GM21528 (cell line): ENCODE results near the gene FANCG.

ENCODE experiments used
- ATAC-seq: cut with Tn5 transposase; IDR thresholded peaks from one replicate; pipeline ENCODE4 v1.9.1; 2021; ENCODE audit warnings: mild to moderate bottlenecking, moderate library complexity; ENCODE audit not compliant: unreplicated experiment, low FRiP score

The FANCG gene

GRCh38 chr9:35027374-35027773 is 52.4 kb downstream of the FANCG start:
- no peak for ATAC-seq

GRCh38 chr9:35026671-35027070 is 53.1 kb downstream of the FANCG start:
- no peak for ATAC-seq
